HT-29 (cell line): ENCODE data around the gene SLC25A22. TPM values are rescaled to one million over a fixed set of nuclear protein-coding genes. Genes with fewer than 3 reads are reported as not detected.

Source experiments
- DNase-seq: peaks from one replicate; pipeline ENCODE4 v3.0.0-alpha.2; 2015; ENCODE audit warnings: low spot score
- total RNA-seq: library from RNA; depleted of rRNA; stranded (reverse); fragments of >200 nt; shearing (Covaris generic); gene quantifications from 2 replicates; pipeline ENCODE4 v1.2.3, GENCODE V29; 2014

SLC25A22 gene
- total RNA-seq, 1 experiment from 2014 or later: 82.6 TPM

- no peak for DNase-seq
These were observed 25.6 kb upstream of the SLC25A22 start for GRCh38 chr11:823441-824291.

GRCh38 chr11:821512-822371, 23.7 kb upstream of the SLC25A22 start:
- DNase-seq: no peak

DNA sequence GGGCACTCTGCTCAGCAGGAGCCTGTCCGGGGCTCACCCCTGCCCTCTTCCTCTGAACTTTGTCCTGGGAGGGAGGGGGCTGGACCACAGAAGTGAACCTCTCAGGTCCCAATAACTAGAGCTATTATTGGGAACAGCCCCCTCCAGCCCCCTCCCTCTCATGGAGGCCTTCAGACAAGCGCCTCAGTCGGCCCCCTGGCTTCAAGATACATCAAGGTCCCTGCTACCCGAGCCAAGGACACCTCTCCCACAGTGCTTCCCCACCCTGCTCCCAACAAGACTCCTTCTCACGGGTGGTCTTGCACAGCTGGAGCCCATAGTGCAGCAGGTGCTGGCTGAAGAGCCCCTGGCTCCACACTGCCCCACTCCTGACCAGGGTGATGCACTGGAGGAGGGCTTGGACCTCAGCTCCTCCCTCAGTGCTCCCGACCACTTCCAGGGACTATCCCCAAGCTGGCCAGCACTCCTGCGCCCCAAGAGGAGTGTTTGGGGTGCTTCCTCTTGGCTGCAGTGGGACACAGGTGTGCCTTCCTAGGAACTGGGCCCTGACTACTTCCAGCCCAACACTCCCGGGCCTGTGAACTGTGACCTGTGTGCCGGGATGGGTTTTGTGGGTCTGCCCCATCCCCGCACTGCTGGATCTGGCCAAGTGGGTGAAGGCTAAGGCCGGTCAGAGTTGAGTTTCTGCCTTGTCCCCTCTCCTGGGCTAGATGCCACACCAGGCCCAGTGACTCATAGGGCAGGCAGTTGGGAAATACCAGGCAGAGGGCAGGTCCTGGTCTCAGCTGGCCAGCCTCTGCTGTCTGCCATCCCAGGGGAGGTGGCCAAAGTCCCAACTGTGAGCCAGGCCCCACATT, 22.8 kb upstream of the SLC25A22 start:
- peak; percentile 93 for DNase-seq

GRCh38 chr11:819943-820649, 22.0 kb upstream of the SLC25A22 start:
- peak; percentile 95 for DNase-seq

GRCh38 chr11:819129-819931, 21.2 kb upstream of the SLC25A22 start:
- peak; percentile 94 for DNase-seq

GRCh38 chr11:818396-819128, 20.5 kb upstream of the SLC25A22 start, which contains the start of gene PNPLA2:
Gene PNPLA2 (plus strand): TSS chr11:818914. CDS start chr11:819719, 805 bp downstream.
- peak; percentile 91 for DNase-seq

DNA sequence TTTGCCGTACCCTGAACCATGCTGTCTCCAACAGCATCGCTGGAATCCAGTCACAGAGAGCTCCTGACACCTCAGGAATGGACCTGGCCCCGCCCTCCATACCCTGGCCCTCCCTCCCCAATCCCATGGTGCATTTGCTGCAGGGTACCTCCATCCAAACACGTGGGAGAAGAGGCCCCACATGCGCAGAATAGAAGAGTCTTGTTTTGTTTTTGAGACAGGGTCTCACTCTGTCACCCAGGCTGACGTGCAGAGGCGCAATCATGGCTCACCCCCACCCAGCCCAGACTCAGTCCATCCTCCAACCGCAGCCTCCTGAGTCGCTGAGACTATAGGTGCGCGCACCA, 18.3 kb upstream of the SLC25A22 start:
- DNase-seq: no peak

DNA sequence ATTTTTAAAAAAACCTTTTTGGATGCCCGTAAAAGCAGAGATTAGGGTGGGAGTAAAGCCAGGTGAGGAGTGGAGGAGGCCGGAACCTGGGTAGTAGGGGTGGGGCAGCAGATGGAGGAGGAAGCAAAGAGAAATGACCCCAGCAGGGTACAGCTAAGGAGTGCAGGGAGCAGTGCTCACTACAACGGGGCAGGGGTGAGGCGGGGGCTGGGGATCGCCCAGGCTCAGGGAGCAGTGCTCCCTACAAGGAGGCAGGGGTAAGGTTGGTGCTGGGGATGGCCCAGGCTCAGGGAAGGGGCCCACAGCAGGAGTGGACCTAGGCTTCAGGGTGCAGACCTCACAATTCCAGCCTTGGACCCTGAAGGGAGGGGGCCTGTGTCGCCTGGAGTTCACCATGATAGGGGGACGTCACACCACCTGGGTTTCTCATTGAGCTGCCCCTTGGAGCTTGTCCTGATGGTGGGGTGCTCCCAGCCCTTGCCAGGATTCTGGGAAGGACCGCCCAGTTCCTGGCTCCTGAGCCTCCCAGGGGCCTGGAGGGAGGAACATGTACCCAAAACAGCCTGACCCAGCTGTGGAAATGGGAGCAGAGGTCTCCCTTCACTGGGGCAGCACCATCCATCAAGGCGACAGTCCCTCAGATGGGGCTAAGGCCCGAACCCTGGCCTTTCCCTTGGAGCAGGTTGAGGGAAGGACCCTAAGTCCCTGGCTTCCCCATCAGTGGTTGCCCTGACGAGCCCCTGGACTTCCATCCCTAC, 17.8 kb upstream of the SLC25A22 start:
- no peak for DNase-seq

DNA sequence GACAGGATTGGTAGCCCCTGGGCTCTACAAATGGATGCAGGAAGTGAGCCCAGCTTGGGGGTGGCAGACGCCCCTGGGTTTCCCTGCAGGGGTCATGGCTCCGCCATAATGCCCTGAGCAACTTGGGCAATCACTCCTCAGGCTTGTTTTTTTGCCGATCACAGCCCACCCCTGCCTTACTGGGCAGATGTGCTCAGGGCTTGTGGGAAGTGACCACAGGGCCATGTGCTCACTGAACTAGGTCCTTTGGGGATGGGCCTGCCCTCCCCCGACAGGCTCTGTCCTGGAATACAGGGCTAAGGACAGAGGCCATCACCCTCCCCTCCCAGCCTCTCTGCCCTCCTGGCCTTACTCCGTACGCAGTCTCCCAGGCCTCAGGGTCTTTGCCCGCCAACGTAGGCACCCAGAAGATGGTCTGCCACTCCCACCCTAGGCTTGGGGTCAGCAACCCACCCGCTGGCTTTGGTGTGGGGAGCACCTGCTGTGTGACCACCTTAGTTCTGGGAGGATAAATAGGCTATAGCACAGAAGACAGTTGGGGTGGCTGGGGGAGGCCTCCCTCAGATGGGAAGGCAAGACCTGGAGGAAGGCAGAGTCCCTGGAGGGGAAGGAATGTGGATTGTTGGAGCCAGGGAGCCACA, 15.5 kb upstream of the SLC25A22 start:
- no peak for DNase-seq

GRCh38 chr11:813072-813455, 15.0 kb upstream of the SLC25A22 start:
- DNase-seq: no peak

- no peak for DNase-seq
These were observed 14.3 kb upstream of the SLC25A22 start for GRCh38 chr11:812390-812789.

DNA sequence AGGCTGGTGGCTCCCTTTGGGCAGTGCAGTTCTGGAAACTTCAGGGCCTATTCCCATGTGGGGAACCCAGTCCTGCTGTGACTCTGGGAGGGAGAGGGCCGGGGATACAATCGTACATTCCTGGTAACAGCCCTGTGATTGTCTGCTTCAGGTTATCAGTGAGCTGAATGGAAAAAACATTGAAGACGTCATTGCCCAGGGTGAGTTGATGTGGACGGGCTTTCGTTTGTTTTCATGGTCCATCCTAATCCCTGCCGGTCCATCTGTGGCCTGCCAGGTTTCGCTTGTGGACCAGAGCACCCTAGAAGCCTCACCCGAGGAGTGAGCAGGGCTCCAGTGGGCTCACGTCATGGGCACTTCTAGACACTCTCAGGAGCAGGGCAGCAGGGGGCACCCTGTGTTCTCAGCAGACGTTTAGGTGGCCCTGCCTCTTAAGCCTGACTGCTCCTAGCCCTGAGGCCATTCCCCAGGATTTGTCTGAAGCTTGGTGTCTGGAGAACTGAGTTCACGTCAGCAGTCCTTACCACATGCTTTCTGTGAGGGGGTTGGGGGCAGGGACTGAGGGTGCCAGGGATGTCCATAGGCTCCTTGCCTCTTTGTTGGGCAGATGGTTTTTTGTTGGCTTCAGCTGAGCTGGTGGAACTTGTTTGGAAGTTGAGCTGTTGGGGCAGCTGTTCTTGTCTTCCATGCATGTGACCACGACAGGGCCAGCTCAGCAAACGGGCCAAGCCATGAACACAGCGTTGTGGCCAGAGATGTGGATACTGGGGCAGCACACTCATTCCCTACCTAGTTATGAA, 13.6 kb upstream of the SLC25A22 start:
- DNase-seq: no peak

DNA sequence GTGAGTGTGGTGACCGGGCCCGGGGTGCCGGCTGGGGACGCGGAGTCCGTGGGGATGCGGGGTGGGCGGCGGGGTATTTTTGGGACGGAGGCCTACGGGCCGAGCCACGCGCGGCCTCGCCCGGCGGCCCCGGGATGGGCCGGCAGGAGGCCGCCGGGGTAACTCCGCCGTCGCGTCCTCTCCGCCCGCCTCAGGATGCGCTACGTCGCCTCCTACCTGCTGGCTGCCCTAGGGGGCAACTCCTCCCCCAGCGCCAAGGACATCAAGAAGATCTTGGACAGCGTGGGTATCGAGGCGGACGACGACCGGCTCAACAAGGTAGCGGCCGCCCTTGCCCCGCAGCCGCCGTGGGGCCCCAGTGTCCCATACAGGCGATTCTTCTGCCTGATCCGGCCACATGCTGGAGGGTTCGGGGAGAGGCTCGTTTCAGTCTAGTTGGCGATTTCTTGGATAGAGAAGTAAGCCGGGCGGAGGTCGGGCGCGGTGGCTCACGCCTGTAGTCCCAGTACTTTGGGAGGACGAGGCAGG, 12.0 kb upstream of the SLC25A22 start:
- no peak for DNase-seq

- peak; percentile 100 for DNase-seq
These were observed 11.4 kb upstream of the SLC25A22 start, which contains the start of gene RPLP2 for GRCh38 chr11:809287-810039. Gene RPLP2 (plus strand): TSS chr11:809967. CDS start chr11:810235, 268 bp downstream.

GRCh38 chr11:808427-809286, 10.6 kb upstream of the SLC25A22 start:
- peak; percentile 83 for DNase-seq
